SU-DHL-6 (cell line): Measurements from ENCODE around the gene PLEKHM2.

ENCODE experiments used
- H2AFZ ChIP-seq: fragments of 200-600 bp; sonication (generic); 2 replicates; pipeline ENCODE4 v1.6.1; 2014; ENCODE audit warnings: low read depth, mild to moderate bottlenecking, moderate library complexity, mixed read lengths, antibody characterized with exemption, low read length; ENCODE audit not compliant: severe bottlenecking
- H3F3A ChIP-seq: fragments of 200-600 bp; shearing (Covaris generic); 2 replicates; pipeline ENCODE4 v1.6.0; 2016; ENCODE audit warnings: antibody characterized with exemption, mild to moderate bottlenecking; ENCODE audit not compliant: insufficient read depth
- H3K27ac ChIP-seq: fragments of 200-600 bp; sonication (generic); 2 replicates; pipeline ENCODE4 v1.5.1; 2016; ENCODE audit warnings: low read depth, mild to moderate bottlenecking, low read length, moderate library complexity, mixed read lengths
- H3K27me3 ChIP-seq: fragments of 200-600 bp; sonication (generic), shearing (Covaris generic); 2 replicates; pipeline ENCODE4 v1.6.0; 2014; ENCODE audit warnings: mild to moderate bottlenecking, low read length
- H3K36me3 ChIP-seq: fragments of 200-600 bp; sonication (generic); 2 replicates; pipeline ENCODE4 v1.6.1; 2014; ENCODE audit warnings: mild to moderate bottlenecking, low read length, mixed read lengths
- H3K4me2 ChIP-seq: fragments of 300-600, 200-600 bp; shearing (Covaris generic), sonication (generic); 2 replicates; pipeline ENCODE4 v1.6.0; 2014; ENCODE audit warnings: low read length, low read depth, mild to moderate bottlenecking; ENCODE audit not compliant: poor library complexity, severe bottlenecking
- H3K4me3 ChIP-seq: fragments of 200-600 bp; sonication (generic); 2 replicates; pipeline ENCODE4 v1.5.1; 2014; ENCODE audit warnings: antibody characterized with exemption, low read length, mild to moderate bottlenecking, mixed read lengths; ENCODE audit not compliant: insufficient read depth, poor library complexity, severe bottlenecking
- H3K79me2 ChIP-seq: fragments of 200-600 bp; sonication (generic); 2 replicates; pipeline ENCODE4 v1.6.1; 2014; ENCODE audit warnings: mild to moderate bottlenecking, low read length, moderate library complexity; ENCODE audit not compliant: insufficient read depth
- H3K9ac ChIP-seq: fragments of 200-600 bp; sonication (generic); 2 replicates; pipeline ENCODE4 v1.7.0; 2014; ENCODE audit warnings: mild to moderate bottlenecking, low read length
- H3K9me2 ChIP-seq: fragments of 200-600 bp; sonication (generic); replicated peaks from 2 replicates; pipeline ENCODE4 v1.6.1; 2014; ENCODE audit warnings: low read length; ENCODE audit not compliant: insufficient read depth
- H3K9me3 ChIP-seq: fragments of 200-600 bp; sonication (generic); 2 replicates; pipeline ENCODE4 v1.6.1; 2014; ENCODE audit warnings: low read length, mixed read lengths; ENCODE audit not compliant: insufficient read depth
- H4K20me1 ChIP-seq: fragments of 200-600 bp; sonication (generic); 2 replicates; pipeline ENCODE4 v1.6.1; 2014; ENCODE audit warnings: low read depth, mild to moderate bottlenecking, antibody characterized with exemption, low read length, moderate library complexity, mixed read lengths
- EZH2phosphoT487 ChIP-seq: fragments of 200-600 bp; sonication (generic), shearing (Covaris generic); conservative IDR thresholded peaks from 2 replicates; pipeline ENCODE4 v1.6.1; 2018; ENCODE audit warnings: mild to moderate bottlenecking, antibody characterized with exemption, low read length, moderate library complexity, mixed read lengths
- TF ChIP-seq, protein P1 (sequence below): fragments of 200-600 bp; sonication (generic); IDR thresholded peaks from one replicate; pipeline ENCODE4 v1.5.1; 2017; ENCODE audit warnings: antibody characterized with exemption, mild to moderate bottlenecking, low read length, moderate library complexity; ENCODE audit not compliant: insufficient read depth, poor library complexity, severe bottlenecking

The PLEKHM2 gene

GRCh38 chr1:15730423-15730822 is 46.3 kb downstream of the PLEKHM2 start:
- Histone ChIP-seq H3K27me3 (no peaks in the 10 kb centered on the region), H3F3A (no peaks in the 10 kb centered on the region), H3K36me3 (no peaks in the 10 kb centered on the region), H3K9me2 (no peaks in the 10 kb centered on the region), H3K9me3 (no peaks in the 10 kb centered on the region), H4K20me1 (no peaks in the 10 kb centered on the region), H2AFZ (no peak overlapping the region), H3K4me3 (no peak overlapping the region), H3K27ac (no peak overlapping the region), H3K9ac (no peak overlapping the region), H3K4me2 (no peak overlapping the region), H3K79me2 (no peaks in the 10 kb centered on the region)
- no peak for TF ChIP-seq EZH2phosphoT487
- TF ChIP-seq, protein P1, sequence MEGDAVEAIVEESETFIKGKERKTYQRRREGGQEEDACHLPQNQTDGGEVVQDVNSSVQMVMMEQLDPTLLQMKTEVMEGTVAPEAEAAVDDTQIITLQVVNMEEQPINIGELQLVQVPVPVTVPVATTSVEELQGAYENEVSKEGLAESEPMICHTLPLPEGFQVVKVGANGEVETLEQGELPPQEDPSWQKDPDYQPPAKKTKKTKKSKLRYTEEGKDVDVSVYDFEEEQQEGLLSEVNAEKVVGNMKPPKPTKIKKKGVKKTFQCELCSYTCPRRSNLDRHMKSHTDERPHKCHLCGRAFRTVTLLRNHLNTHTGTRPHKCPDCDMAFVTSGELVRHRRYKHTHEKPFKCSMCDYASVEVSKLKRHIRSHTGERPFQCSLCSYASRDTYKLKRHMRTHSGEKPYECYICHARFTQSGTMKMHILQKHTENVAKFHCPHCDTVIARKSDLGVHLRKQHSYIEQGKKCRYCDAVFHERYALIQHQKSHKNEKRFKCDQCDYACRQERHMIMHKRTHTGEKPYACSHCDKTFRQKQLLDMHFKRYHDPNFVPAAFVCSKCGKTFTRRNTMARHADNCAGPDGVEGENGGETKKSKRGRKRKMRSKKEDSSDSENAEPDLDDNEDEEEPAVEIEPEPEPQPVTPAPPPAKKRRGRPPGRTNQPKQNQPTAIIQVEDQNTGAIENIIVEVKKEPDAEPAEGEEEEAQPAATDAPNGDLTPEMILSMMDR: no peak

- Histone ChIP-seq H4K20me1 (no peaks in the 10 kb centered on the region), H3K9me2 (no peaks in the 10 kb centered on the region), H3K36me3 (no peaks in the 10 kb centered on the region), H3K4me3 (no peak overlapping the region), H3K79me2 (no peaks in the 10 kb centered on the region), H3K27ac (no peak overlapping the region), H3K4me2 (no peak overlapping the region), H3F3A (no peaks in the 10 kb centered on the region), H3K9ac (no peak overlapping the region), H3K27me3 (no peaks in the 10 kb centered on the region), H2AFZ (no peak overlapping the region), H3K9me3 (no peaks in the 10 kb centered on the region)
- TF ChIP-seq, protein P1: no peak
- TF ChIP-seq EZH2phosphoT487: no peak
Measured at GRCh38 chr1:15730936-15731335, 46.8 kb downstream of the PLEKHM2 start.

DNA sequence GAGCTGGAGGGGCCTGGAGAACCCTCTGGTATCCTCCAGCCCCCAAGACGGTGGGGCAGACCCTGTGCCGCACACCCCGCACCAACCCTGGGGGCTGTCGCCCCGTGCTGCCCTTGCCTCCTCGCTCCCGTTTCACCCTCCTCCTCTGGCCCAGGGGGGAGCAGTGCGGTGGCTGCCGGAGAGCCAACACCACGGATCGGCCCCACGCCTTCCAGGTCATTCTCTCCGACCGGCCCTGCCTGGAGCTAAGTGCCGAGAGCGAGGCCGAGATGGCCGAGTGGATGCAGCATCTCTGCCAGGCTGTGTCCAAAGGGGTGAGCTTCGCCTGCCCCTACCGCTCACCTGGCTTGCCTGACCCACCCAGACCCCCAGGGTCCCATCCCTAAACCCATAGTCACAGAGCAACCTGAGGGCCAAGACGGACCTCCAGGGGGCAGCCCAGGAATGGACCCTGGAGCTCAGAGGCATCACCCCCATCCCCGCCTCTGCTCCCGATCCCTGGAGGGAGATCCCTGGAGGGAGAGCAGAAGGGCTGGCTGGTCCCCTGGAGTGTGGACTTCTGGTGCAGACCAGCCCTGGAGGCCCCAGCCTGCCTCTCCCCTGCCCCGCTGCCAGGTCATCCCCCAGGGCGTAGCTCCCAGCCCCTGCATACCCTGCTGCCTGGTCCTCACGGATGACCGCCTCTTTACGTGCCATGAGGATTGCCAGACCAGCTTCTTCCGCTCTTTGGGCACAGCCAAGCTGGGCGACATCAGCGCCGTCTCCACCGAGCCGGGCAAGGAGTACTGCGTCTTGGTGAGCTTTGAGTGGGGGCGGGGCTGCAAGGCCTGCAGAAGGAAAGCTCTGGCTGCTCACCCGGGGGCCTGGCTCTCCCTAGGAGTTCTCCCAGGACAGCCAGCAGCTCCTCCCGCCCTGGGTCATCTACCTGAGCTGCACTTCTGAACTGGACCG is 47.9 kb downstream of the PLEKHM2 start:
- Histone ChIP-seq H3K4me3 (no peak overlapping the region), H3K9ac (no peak overlapping the region), H3K27ac (no peak overlapping the region), H3K9me3 (no peaks in the 10 kb centered on the region), H2AFZ (no peak overlapping the region), H3F3A (no peaks in the 10 kb centered on the region), H3K4me2 (no peak overlapping the region), H4K20me1 (no peaks in the 10 kb centered on the region), H3K36me3 (no peaks in the 10 kb centered on the region), H3K27me3 (no peaks in the 10 kb centered on the region), H3K9me2 (no peaks in the 10 kb centered on the region), H3K79me2 (no peaks in the 10 kb centered on the region)
- no peak for TF ChIP-seq EZH2phosphoT487
- TF ChIP-seq, protein P1: no peak
